Fibroblast of the aortic adventitia (primary cell): ENCODE results near the gene CDC14B. TPM values are rescaled to one million over a fixed set of nuclear protein-coding genes. Genes with fewer than 3 reads are reported as not detected.

Experiments
- DNase-seq: peaks from one replicate; pipeline ENCODE4 v3.0.0-alpha.2; 2010; ENCODE audit warnings: low read depth
- H3K4me3 ChIP-seq: 2 replicates; pipeline ENCODE4 v1.5.1; 2011; ENCODE audit warnings: low read depth, mild to moderate bottlenecking, control low read depth, low read length, moderate library complexity
- CTCF ChIP-seq: IDR thresholded peaks from 2 replicates; pipeline ENCODE4 v1.5.1; 2011; ENCODE audit warnings: mild to moderate bottlenecking, low read length, control low read depth, inconsistent platforms; ENCODE audit not compliant: insufficient read depth
- total RNA-seq: library from RNA; depleted of rRNA; stranded (reverse); fragments of >200 nt; gene quantifications from 2 replicates; pipeline ENCODE4 v1.2.3, GENCODE V29; 2012; ENCODE audit warnings: low replicate concordance

Gene CDC14B
- total RNA-seq, 1 donor: 31.5 TPM

- H3K4me3 ChIP-seq: no peak overlapping the region
- no peak for DNase-seq
- no peak for TF ChIP-seq CTCF
Observed at GRCh38 chr9:96609732-96610131, 9.9 kb downstream of the CDC14B start.

- DNase-seq: no peak
- H3K4me3 ChIP-seq: no peak overlapping the region
- no peak for TF ChIP-seq CTCF
Observed at GRCh38 chr9:96607971-96608370, 11.7 kb downstream of the CDC14B start.

- no peak for DNase-seq
- H3K4me3 ChIP-seq: no peak overlapping the region
- no peak for TF ChIP-seq CTCF
Observed at GRCh38 chr9:96605328-96605727, 14.3 kb downstream of the CDC14B start.

- DNase-seq: peak; percentile 76
- TF ChIP-seq CTCF: no peak
- H3K4me3 ChIP-seq: peak overlapping the region; percentile 31
Observed at GRCh38 chr9:96604004-96604319, 15.7 kb downstream of the CDC14B start.

- TF ChIP-seq CTCF: no peak
- DNase-seq: peak; percentile 72
- peak overlapping the region; percentile 31 for H3K4me3 ChIP-seq
Observed at GRCh38 chr9:96603305-96604003, 16.2 kb downstream of the CDC14B start.

GRCh38 chr9:96599298-96599697 lies 20.3 kb downstream of the CDC14B start:
- DNase-seq: peak; percentile 57
- TF ChIP-seq CTCF: no peak
- no peak overlapping the region for H3K4me3 ChIP-seq

- H3K4me3 ChIP-seq: no peak overlapping the region
- TF ChIP-seq CTCF: no peak
- no peak for DNase-seq
Observed at GRCh38 chr9:96596601-96597111, 23.0 kb downstream of the CDC14B start.
